HFF-Myc (cell line): Measurements from ENCODE around the gene TMPRSS3.

Experiments used
- DNase-seq: peaks from one replicate; pipeline ENCODE4 v3.0.0-alpha.2; 2011; ENCODE audit warnings: low read depth; ENCODE audit errors: extremely low read depth
- H3K4me3 ChIP-seq: replicated peaks from 2 replicates; pipeline ENCODE4 v1.5.1; 2011; ENCODE audit warnings: low read depth, mild to moderate bottlenecking, control low read depth, low read length
- TF ChIP-seq, protein P1 (sequence below): IDR thresholded peaks from 2 replicates; pipeline ENCODE4 v1.5.1; 2012; ENCODE audit warnings: mild to moderate bottlenecking, low read depth, low read length, control low read depth; ENCODE audit errors: missing control alignments

TMPRSS3 gene

DNA sequence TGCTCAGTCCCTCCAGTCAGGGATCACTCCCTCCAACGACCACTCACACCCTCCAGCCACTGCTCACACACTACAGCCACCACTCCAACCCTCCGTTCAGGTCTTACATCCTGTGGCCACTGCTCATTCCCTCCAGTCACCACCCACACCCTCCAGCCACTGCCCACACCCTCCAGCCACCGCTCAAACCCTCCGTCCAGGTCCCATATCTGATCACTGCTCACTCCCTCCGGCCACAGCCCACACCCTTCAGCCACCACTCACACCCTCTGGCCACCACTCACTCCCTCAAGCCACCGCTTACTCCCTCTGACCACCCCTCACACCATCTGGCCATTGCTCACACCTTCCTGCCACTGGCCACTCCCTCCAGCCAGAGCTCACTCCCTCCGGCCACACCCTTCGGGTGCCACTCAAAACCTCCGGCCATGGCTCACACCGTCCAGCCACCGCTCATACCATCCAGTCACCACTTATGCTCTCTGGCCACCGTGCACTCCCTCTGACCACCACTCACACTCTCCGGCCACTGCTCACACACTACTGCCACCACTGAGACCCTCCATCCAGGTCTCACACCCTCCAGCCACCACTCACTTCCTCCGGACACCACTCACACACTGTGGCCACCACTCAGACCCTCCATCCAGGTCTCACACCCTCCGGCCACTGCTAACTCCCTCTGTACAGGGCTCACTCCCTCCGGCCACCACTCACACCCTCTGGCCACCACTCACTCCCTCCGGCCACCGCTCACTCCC is 24.8 kb downstream of the TMPRSS3 start:
- DNase-seq = no peak
- no peak overlapping the region for H3K4me3 ChIP-seq
- TF ChIP-seq, protein P1, sequence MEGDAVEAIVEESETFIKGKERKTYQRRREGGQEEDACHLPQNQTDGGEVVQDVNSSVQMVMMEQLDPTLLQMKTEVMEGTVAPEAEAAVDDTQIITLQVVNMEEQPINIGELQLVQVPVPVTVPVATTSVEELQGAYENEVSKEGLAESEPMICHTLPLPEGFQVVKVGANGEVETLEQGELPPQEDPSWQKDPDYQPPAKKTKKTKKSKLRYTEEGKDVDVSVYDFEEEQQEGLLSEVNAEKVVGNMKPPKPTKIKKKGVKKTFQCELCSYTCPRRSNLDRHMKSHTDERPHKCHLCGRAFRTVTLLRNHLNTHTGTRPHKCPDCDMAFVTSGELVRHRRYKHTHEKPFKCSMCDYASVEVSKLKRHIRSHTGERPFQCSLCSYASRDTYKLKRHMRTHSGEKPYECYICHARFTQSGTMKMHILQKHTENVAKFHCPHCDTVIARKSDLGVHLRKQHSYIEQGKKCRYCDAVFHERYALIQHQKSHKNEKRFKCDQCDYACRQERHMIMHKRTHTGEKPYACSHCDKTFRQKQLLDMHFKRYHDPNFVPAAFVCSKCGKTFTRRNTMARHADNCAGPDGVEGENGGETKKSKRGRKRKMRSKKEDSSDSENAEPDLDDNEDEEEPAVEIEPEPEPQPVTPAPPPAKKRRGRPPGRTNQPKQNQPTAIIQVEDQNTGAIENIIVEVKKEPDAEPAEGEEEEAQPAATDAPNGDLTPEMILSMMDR = no peak

DNA sequence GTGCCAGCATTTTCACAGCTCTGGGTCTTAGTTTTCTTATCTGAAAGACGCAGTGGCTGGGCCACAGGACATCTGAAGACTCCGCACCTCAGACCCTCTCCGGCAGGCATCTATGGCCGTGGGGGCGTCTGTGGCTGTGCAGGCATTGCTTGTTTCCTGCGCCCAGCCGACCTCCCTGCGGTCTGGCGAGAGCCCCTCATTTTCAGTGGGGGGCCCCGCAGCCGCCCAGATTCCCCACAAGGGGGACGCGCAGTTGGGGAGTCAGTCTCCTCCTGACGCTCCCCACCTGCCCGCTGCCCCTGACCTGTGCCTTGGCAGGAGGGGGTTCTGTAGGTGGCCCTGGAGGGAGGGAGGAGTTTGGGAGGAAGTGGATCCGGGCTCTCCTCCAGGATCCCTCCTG is 26.0 kb downstream of the TMPRSS3 start:
- TF ChIP-seq, protein P1 = no peak
- H3K4me3 ChIP-seq = no peak overlapping the region
- no peak for DNase-seq

DNA sequence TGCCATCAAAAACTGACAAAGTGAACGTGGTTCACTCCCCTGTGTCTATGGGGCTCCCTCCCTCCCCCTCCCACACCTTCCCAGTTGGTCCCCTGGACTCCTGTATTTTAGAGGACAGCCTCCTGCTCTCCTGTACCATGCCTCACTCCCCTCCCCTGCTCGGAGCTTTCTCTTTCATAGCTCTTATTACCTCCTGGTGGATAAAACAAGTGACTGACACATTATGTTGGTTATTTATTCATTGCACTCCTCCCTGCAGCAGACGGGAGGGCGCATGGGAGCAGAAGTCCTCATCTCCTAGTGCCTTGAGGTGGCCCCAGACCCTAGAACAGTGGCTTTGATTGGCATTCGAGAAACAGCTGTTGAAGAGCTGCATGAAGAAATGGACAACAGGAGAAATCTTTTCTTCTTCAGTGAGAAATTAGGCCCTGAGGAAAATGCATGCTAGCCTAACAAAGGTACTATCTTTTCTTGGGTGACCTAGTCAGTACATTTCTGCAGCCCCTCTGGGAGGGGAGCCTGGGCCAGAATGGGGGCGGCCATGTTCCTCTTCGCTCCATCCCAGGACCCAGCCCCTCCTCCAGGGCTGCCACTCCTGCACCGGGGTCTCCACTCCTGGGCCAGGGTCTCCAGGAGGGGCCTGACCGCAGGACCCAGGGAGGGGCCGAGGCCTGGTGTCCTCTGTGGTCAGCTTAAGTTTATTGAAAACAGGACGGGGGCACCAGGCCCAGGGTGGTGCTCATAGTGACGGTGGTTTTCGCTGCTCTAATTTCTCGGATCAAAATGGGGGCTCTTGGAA is 28.3 kb downstream of the TMPRSS3 start:
- DNase-seq = no peak
- no peak overlapping the region for H3K4me3 ChIP-seq
- TF ChIP-seq, protein P1 = no peak

DNA sequence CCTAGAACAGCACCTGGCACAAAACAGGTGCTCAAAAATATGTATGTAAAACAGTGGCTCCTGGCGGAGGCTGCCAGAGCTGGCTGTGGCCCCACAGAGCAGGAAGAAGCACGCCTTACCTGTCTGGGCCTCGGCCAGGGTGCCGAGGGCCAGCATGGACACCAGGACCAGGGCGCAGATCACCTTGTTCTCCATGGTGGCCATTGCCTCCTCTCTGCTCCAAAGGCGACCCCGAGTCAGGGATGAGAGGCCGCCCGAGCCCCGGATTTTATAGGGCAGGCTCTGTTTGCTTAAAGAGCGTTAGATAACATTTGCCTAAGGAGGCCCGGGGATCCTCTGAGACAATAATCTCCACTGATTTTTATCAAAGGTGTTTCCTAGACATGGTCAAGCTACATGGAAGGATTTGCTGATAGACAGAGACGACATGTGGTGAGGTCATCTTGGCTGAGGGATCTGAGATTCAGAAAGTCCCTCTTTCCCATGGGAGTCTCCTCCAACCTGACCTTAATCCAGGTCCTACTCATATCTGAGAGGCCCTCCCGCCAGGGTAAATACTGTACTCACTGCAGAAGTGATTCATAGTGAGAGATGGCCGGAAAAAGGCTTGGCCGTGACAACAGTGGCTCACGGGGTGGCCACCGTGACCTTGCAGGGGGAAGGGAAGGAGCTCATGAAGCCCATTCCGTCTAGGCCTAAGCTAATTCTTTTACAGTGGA is 29.4 kb downstream of the TMPRSS3 start, which contains the start of gene TFF1:
TFF1 (minus strand) TSS at position 244 of the 719 bp plus-strand sequence; CDS start at position 204, 40 bp downstream.
- H3K4me3 ChIP-seq = no peak within 1 kb of the TSS
- TF ChIP-seq, protein P1 = no peak
- no peak for DNase-seq

DNA sequence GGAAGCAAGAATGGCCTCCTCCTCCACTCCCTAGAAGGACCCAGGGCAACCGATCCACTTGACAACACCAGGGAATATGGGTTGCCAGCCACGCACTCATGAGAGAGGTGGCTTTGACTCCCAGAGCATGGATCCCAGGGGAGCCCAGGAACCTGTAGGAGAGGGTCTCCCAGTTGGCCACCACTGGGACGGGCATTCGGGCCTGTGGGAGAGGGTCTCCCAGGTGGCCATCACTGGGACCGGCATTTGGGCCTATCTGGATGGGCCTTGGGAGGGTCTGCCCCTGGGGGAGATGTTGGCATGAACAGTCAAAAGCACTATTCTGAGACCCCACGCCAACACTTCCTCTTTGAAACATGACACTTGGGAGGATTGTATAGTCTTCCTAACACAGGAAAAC is 30.1 kb downstream of the TMPRSS3 start:
- TF ChIP-seq, protein P1 = no peak
- H3K4me3 ChIP-seq = no peak overlapping the region
- DNase-seq = no peak

DNA sequence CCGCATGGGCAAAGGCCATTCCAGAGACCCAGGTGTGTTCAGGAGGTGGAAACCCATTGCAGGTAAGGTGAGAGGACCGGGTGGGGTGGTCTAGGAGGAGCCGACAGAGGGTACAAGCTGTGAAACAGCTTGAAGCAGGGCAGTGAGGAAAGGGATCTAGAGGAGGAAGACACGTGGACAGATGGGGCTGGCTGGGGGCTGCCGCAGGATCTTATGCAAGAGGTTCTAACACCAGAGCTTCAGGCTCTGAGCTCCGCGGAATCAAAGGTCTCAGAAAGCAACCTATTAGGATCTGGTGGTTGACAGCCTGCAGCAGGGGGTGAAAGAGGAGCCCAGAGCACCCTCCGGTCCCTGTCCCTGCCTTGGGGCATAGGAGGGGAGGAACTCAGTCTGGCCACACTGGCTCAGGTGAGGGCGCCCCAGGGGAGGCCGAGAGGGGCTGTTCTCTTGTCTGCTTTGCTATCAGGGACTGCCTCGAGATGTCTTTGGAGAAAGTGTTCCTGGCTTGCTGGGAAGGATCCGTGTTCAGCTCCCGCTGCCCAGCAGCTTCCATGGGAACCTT is 31.5 kb downstream of the TMPRSS3 start:
- H3K4me3 ChIP-seq = no peak overlapping the region
- TF ChIP-seq, protein P1 = no peak
- DNase-seq = no peak
